ENCODE data around the gene PTPRG. TPM values are rescaled to one million over a fixed set of nuclear protein-coding genes. Genes with fewer than 3 reads are reported as not detected.

Gene PTPRG
- total and polyA plus RNA-seq, 4 donors, result 3.6 to 35.6 (median 8.1) TPM

- WGBS, result 84% methylated on average over 8 of the region's 8 CpGs
- H3K27ac ChIP-seq (ENCODE audit: low read depth in 1 of 2, low read length in 2 of 2), result no peak overlapping the region
- no peak for TF ChIP-seq CTCF (IDR thresholded peaks at IDR 0.05; ENCODE audit: low read depth, low read length, missing input control)
- TF ChIP-seq REST (IDR thresholded peaks at IDR 0.05), result no peak
- no peak for TF ChIP-seq FOXA2 (IDR thresholded peaks at IDR 0.05)
- no peak for TF ChIP-seq RAD21 (IDR thresholded peaks at IDR 0.05)
- peaks cover 0 to 2% (median 1%) of the 10 kb centered on the region in 4 donors for H3K4me1 ChIP-seq (ENCODE audit: control insufficient read depth in 4 of 4, insufficient read depth in 4 of 4, low read length in 3 of 4)
- H3K9me3 ChIP-seq (ENCODE audit: control insufficient read depth in 4 of 4, low read length in 3 of 4), result no peaks in the 10 kb centered on the region
- no peaks in the 10 kb centered on the region for H3K36me3 ChIP-seq (ENCODE audit: control insufficient read depth in 4 of 4, insufficient read depth in 3 of 4, low read depth in 1 of 4, low read length in 3 of 4)
- H3K4me3 ChIP-seq (ENCODE audit: low read depth in 1 of 3, low read length in 3 of 3), result no peak overlapping the region
- DNase-seq (ENCODE audit: low spot score), result no peak
- H3K27me3 ChIP-seq (ENCODE audit: control insufficient read depth in 4 of 4, insufficient read depth in 4 of 4, low read length in 3 of 4), result no peaks in the 10 kb centered on the region
- no peak overlapping the region for H3K9ac ChIP-seq (ENCODE audit: low read depth in 1 of 2, low read length in 2 of 2)
Measured at GRCh38 chr3:61761694-61762430, 200.5 kb downstream of the PTPRG start.

GRCh38 chr3:61765157-61765876 lies 203.9 kb downstream of the PTPRG start:
- no peaks in the 10 kb centered on the region for H3K9me3 ChIP-seq (ENCODE audit: control insufficient read depth in 4 of 4, low read length in 3 of 4)
- DNase-seq (ENCODE audit: low spot score), result no peak
- H3K9ac ChIP-seq (ENCODE audit: low read depth in 1 of 2, low read length in 2 of 2), result no peak overlapping the region
- no peak overlapping the region for H3K27ac ChIP-seq (ENCODE audit: low read depth in 1 of 2, low read length in 2 of 2)
- H3K4me1 ChIP-seq (ENCODE audit: control insufficient read depth in 4 of 4, insufficient read depth in 4 of 4, low read length in 3 of 4), result peaks cover 0 to 6% (median 0%) of the 10 kb centered on the region in 4 donors
- H3K27me3 ChIP-seq (ENCODE audit: control insufficient read depth in 4 of 4, insufficient read depth in 4 of 4, low read length in 3 of 4), result no peaks in the 10 kb centered on the region
- 88% methylated on average over 5 of the region's 5 CpGs for WGBS
- H3K36me3 ChIP-seq (ENCODE audit: control insufficient read depth in 4 of 4, insufficient read depth in 3 of 4, low read depth in 1 of 4, low read length in 3 of 4), result no peaks in the 10 kb centered on the region
- H3K4me3 ChIP-seq (ENCODE audit: low read depth in 1 of 3, low read length in 3 of 3), result no peak overlapping the region
- TF ChIP-seq HNF4G (IDR thresholded peaks at IDR 0.05) (no peak), RXRA (IDR thresholded peaks at IDR 0.05) (no peak), EGR1 (IDR thresholded peaks at IDR 0.05; ENCODE audit: low read depth in 2 of 2) (no peak)

GRCh38 chr3:61768284-61769037 lies 207.1 kb downstream of the PTPRG start:
- Histone ChIP-seq H3K36me3 (ENCODE audit: control insufficient read depth in 4 of 4, insufficient read depth in 3 of 4, low read depth in 1 of 4, low read length in 3 of 4) (no peaks in the 10 kb centered on the region), H3K9me3 (ENCODE audit: control insufficient read depth in 4 of 4, low read length in 3 of 4) (no peaks in the 10 kb centered on the region), H3K9ac (ENCODE audit: low read depth in 1 of 2, low read length in 2 of 2) (no peak overlapping the region), H3K4me3 (ENCODE audit: low read depth in 1 of 3, low read length in 3 of 3) (no peak overlapping the region), H3K27ac (ENCODE audit: low read depth in 1 of 2, low read length in 2 of 2) (no peak overlapping the region), H3K4me1 (ENCODE audit: control insufficient read depth in 4 of 4, insufficient read depth in 4 of 4, low read length in 3 of 4) (peaks cover 0 to 6% (median 0%) of the 10 kb centered on the region in 4 donors), H3K27me3 (ENCODE audit: control insufficient read depth in 4 of 4, insufficient read depth in 4 of 4, low read length in 3 of 4) (no peaks in the 10 kb centered on the region)
- 59% methylated on average over 4 of the region's 4 CpGs for WGBS
- TF ChIP-seq ATF3 (IDR thresholded peaks at IDR 0.05) (no peak), RXRA (IDR thresholded peaks at IDR 0.05) (peak in 1 of 2 donors; percentile 6), REST (IDR thresholded peaks at IDR 0.05) (no peak), TAF1 (conservative IDR thresholded peaks at IDR 0.05) (no peak), RAD21 (IDR thresholded peaks at IDR 0.05) (no peak)
- DNase-seq (ENCODE audit: low spot score), result no peak

All from liver (tissue), 9 donors.